GM19324 (cell line): ENCODE measurements around the gene DCLRE1C.
"Not testable (repeated sequence)": the region's sequence is repeated elsewhere in the genome, so short reads cannot be mapped to it uniquely, and the experiment has no call there.

Source experiments
- ATAC-seq: cut with Tn5 transposase; IDR thresholded peaks from one replicate; pipeline ENCODE4 v1.9.1; 2021; ENCODE audit warnings: mild to moderate bottlenecking, moderate library complexity; ENCODE audit not compliant: unreplicated experiment, low FRiP score

Gene DCLRE1C

GRCh38 chr10:14947268-14947667, 6.6 kb downstream of the DCLRE1C start:
- ATAC-seq: no peak

- no peak for ATAC-seq
These were observed 8.8 kb downstream of the DCLRE1C start for GRCh38 chr10:14945108-14945507.

- ATAC-seq: not testable (repeated sequence)
These were observed 11.0 kb downstream of the DCLRE1C start for GRCh38 chr10:14942950-14943338.

GRCh38 chr10:14942147-14942949, 11.5 kb downstream of the DCLRE1C start:
- peak; percentile 67 for ATAC-seq

- ATAC-seq: not testable (repeated sequence)
These were observed 14.9 kb downstream of the DCLRE1C start for GRCh38 chr10:14938971-14939370.

GRCh38 chr10:14936584-14936983, 17.3 kb downstream of the DCLRE1C start:
- no peak for ATAC-seq

- no peak for ATAC-seq
These were observed 23.3 kb downstream of the DCLRE1C start for GRCh38 chr10:14930610-14931009.

- ATAC-seq: peak; percentile 84
These were observed 27.0 kb downstream of the DCLRE1C start for GRCh38 chr10:14926722-14927416.

GRCh38 chr10:14926061-14926470, 27.8 kb downstream of the DCLRE1C start:
- no peak for ATAC-seq

- no peak for ATAC-seq
These were observed 28.6 kb downstream of the DCLRE1C start for GRCh38 chr10:14925268-14925667.

GRCh38 chr10:14924013-14924412, 29.9 kb downstream of the DCLRE1C start:
- ATAC-seq: no peak

GRCh38 chr10:14918964-14919363, 34.9 kb downstream of the DCLRE1C start:
- ATAC-seq: no peak

GRCh38 chr10:14917827-14918226, 36.1 kb downstream of the DCLRE1C start:
- ATAC-seq: no peak

GRCh38 chr10:14916600-14916999, 37.3 kb downstream of the DCLRE1C start:
- ATAC-seq: no peak

GRCh38 chr10:14911801-14912200, 42.1 kb downstream of the DCLRE1C start:
- no peak for ATAC-seq

GRCh38 chr10:14910953-14911352, 42.9 kb downstream of the DCLRE1C start:
- no peak for ATAC-seq

- no peak for ATAC-seq
These were observed 44.8 kb downstream of the DCLRE1C start for GRCh38 chr10:14909101-14909500.

GRCh38 chr10:14907591-14907990, 46.3 kb downstream of the DCLRE1C start:
- ATAC-seq: not testable (repeated sequence)

GRCh38 chr10:14906765-14907164, 47.1 kb downstream of the DCLRE1C start:
- no peak for ATAC-seq

GRCh38 chr10:14905890-14906289, 48.0 kb downstream of the DCLRE1C start:
- no peak for ATAC-seq

- no peak for ATAC-seq
These were observed 49.0 kb downstream of the DCLRE1C start for GRCh38 chr10:14904864-14905263.

- ATAC-seq: no peak
These were observed 49.6 kb downstream of the DCLRE1C start for GRCh38 chr10:14904316-14904732.
